NCI-H526 treated with DMSO at 0.1 percent for 48 hours (cell line): ENCODE results near the gene CDK5.
A peak's percentile ranks its signal among the peaks of the same experiment; 100 is the strongest.

Experiments used
- DNase-seq: peaks from one replicate; lab custom pipeline; 2025; lab: John Stamatoyannopoulos, UW

The CDK5 gene

GRCh38 chr7:151073990-151074389 lies 16.3 kb upstream of the CDK5 start:
- no peak for DNase-seq

- no peak for DNase-seq
Measured at GRCh38 chr7:151071032-151071866, 13.6 kb upstream of the CDK5 start.

- DNase-seq, result no peak
Measured at GRCh38 chr7:151070574-151070960, 12.9 kb upstream of the CDK5 start.

- DNase-seq, result no peak
Measured at GRCh38 chr7:151069841-151070573, 12.3 kb upstream of the CDK5 start.

- no peak for DNase-seq
Measured at GRCh38 chr7:151068069-151068773, 10.5 kb upstream of the CDK5 start.

- no peak for DNase-seq
Measured at GRCh38 chr7:151066273-151066974, 8.7 kb upstream of the CDK5 start.

GRCh38 chr7:151065516-151065915 lies 7.8 kb upstream of the CDK5 start:
- DNase-seq, result no peak

- no peak for DNase-seq
Measured at GRCh38 chr7:151064993-151065392, 7.3 kb upstream of the CDK5 start.

GRCh38 chr7:151064454-151064853 lies 6.8 kb upstream of the CDK5 start:
- DNase-seq, result no peak

GRCh38 chr7:151063212-151063561 lies 5.5 kb upstream of the CDK5 start:
- DNase-seq, result no peak

GRCh38 chr7:151062399-151063211 lies 4.9 kb upstream of the CDK5 start:
- peak; percentile 86 for DNase-seq

GRCh38 chr7:151062111-151062398 lies 4.4 kb upstream of the CDK5 start:
- DNase-seq, result no peak

- no peak for DNase-seq
Measured at GRCh38 chr7:151061213-151062110, 3.8 kb upstream of the CDK5 start.

GRCh38 chr7:151060416-151061212 lies 2.9 kb upstream of the CDK5 start:
- DNase-seq, result peak; percentile 51

GRCh38 chr7:151060113-151060415 lies 2.4 kb upstream of the CDK5 start:
- peak; percentile 53 for DNase-seq

GRCh38 chr7:151059367-151060112 lies 1.8 kb upstream of the CDK5 start, which contains the start of gene SLC4A2:
Gene SLC4A2 (plus strand): TSS chr7:151059589. CDS start chr7:151061988, 2,399 bp downstream.
- DNase-seq, result peak; percentile 53

GRCh38 chr7:151058781-151059366 lies 1.2 kb upstream of the CDK5 start:
- DNase-seq, result peak; percentile 25

GRCh38 chr7:151057989-151058780 lies 488 bp upstream of the CDK5 start:
- peak; percentile 99 for DNase-seq
